Nephron (organoid): ENCODE data around the gene NFKBIZ.
"Not testable (repeated sequence)": the region's sequence is repeated elsewhere in the genome, so short reads cannot be mapped to it uniquely, and the experiment has no call there.

ENCODE experiments used
- H3K27ac Mint-ChIP-seq, 3 experiments: 2 replicates each; pipeline ENCODE4 v1.8.0; 2020; ENCODE audit warnings: mixed read lengths in 3 of 3, mild to moderate bottlenecking in 2 of 3, moderate library complexity in 1 of 3
- H3K27me3 Mint-ChIP-seq: 2 replicates; pipeline ENCODE4 v1.8.0; 2021; ENCODE audit warnings: low read depth, mild to moderate bottlenecking, moderate library complexity, mixed read lengths
- H3K36me3 Mint-ChIP-seq: 2 replicates; pipeline ENCODE4 v1.8.0; 2020; ENCODE audit warnings: low read depth, mixed read lengths
- H3K4me1 Mint-ChIP-seq: 2 replicates; pipeline ENCODE4 v1.8.0; 2020; ENCODE audit warnings: mixed read lengths
- H3K4me3 Mint-ChIP-seq, 3 experiments: 2 replicates each; pipeline ENCODE4 v1.8.0; 2020; ENCODE audit warnings: mild to moderate bottlenecking in 3 of 3, mixed read lengths in 3 of 3, moderate library complexity in 2 of 3
- H3K9me3 Mint-ChIP-seq: 2 replicates; pipeline ENCODE4 v1.8.0; 2020; ENCODE audit warnings: mixed read lengths
- TF ChIP-seq, protein P1 (sequence below), 3 experiments: fragments of 200-600 bp; sonication (generic); IDR thresholded peaks; one replicate each; pipeline ENCODE4 v1.5.0; 2021; ENCODE audit warnings: antibody characterized with exemption in 3 of 3; ENCODE audit not compliant: unreplicated experiment in 3 of 3

NFKBIZ gene

DNA sequence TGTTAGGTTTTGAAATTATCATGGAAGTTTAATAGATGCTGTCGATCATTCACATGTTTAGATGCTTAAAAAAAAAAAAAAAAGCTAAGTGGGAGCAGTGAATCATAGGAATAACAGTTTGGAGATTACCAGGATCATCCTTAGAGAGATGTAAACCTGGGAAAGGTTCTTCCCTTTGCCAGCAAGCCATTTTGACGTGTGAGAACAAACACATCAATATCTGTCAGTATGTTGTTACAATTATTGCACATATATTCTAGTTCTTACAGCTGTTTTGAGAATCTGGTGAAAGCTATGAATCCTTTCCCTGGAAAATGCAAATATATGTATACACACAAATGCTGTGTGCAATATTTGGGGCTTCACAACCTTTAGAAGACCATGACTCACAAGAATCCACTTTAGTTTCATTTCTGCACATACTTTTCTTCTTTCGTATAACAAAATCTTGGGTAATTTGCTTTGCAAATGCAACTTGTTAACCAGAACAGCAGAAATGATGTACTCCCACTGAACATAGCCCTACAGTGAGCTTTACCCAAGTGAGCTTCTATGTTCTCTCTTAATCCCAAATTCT, 12.0 kb downstream of the NFKBIZ start:
- Mint-ChIP-seq H3K27me3 (no peaks in the 10 kb centered on the region), H3K4me3 (no peak overlapping the region), H3K36me3 (peaks cover 48% of the 10 kb centered on the region), H3K27ac (no peak overlapping the region), H3K9me3 (no peaks in the 10 kb centered on the region), H3K4me1 (no peaks in the 10 kb centered on the region)
- TF ChIP-seq, protein P1, sequence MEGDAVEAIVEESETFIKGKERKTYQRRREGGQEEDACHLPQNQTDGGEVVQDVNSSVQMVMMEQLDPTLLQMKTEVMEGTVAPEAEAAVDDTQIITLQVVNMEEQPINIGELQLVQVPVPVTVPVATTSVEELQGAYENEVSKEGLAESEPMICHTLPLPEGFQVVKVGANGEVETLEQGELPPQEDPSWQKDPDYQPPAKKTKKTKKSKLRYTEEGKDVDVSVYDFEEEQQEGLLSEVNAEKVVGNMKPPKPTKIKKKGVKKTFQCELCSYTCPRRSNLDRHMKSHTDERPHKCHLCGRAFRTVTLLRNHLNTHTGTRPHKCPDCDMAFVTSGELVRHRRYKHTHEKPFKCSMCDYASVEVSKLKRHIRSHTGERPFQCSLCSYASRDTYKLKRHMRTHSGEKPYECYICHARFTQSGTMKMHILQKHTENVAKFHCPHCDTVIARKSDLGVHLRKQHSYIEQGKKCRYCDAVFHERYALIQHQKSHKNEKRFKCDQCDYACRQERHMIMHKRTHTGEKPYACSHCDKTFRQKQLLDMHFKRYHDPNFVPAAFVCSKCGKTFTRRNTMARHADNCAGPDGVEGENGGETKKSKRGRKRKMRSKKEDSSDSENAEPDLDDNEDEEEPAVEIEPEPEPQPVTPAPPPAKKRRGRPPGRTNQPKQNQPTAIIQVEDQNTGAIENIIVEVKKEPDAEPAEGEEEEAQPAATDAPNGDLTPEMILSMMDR (IDR thresholded peaks at IDR 0.05; ENCODE audit: unreplicated experiment in 3 of 3), result no peak

DNA sequence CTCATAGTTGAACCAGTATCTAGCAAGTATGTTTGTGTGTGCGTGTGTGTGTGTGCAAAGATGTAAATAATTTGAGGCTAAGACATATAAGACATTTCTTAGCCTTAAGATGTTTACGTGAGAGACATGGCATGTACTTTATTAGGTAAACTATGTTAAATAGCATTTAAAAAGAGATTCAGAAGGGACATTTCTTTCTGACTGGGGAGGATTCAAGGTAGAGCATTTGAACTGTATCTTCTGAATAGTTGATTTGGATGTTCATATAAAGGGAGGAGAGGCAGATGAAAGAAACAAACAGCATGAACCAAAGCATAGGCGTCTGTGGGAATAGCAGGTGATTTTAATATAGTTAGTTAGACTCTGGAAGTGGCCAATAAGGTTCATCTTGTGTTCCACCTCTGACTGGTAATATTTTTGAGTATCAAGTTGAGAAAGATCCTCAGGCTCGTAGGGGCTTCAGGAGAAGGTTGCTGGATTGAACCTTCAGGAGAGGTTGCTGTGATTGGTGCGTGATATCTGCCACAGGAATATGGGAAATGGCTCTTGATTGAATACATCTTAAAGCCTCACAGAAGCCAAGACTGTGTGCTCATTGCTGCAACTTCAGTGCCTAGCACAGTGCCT, 12.6 kb downstream of the NFKBIZ start:
- H3K9me3 Mint-ChIP-seq, result no peaks in the 10 kb centered on the region
- no peak overlapping the region for H3K4me3 Mint-ChIP-seq

DNA sequence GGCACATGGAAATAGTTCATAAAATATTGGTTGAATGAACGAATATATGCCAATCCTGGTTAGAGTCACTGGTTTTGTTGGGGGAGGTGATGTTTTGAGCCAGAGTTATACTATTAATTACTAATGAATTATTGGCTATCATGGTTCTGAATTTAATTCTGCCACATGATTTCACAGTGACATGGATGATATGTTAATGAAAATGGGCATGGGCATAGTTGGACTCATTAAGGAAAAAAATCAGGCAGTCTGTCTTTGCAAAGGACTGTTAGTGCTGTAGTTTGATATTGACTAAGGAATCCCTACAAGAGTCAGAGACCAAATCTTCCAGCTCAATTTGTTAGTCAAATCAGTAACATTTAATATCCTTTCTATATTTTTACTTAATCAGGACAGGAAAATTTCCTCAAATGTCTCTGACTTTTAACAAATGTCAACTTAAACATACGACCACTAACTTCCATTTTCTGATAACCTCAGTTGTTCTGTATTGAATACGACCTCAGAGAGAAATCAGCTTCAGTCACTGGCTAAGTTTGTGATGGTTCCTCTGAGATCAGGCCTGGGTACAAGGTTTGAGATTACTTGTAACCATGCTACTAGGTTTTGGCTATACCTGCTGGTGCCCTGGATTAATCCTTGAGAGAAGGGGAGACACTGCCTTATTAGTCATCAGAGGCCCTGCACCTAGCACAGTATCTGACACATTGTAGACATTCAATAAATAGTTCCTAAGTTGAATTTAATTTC, 13.3 kb downstream of the NFKBIZ start:
- H3K9me3 Mint-ChIP-seq, result no peaks in the 10 kb centered on the region
- H3K4me1 Mint-ChIP-seq, result peaks cover 6% of the 10 kb centered on the region
- TF ChIP-seq, protein P1 (IDR thresholded peaks at IDR 0.05; ENCODE audit: unreplicated experiment in 3 of 3), result no peak
- H3K4me3 Mint-ChIP-seq, result no peak overlapping the region
- H3K27ac Mint-ChIP-seq, result no peak overlapping the region
- H3K27me3 Mint-ChIP-seq, result no peaks in the 10 kb centered on the region
- peaks cover 36% of the 10 kb centered on the region for H3K36me3 Mint-ChIP-seq

More for the DNA sequence above, 12.6 kb downstream of the NFKBIZ start:
- Mint-ChIP-seq H3K4me1 (no peaks in the 10 kb centered on the region), H3K27ac (no peak overlapping the region), H3K36me3 (peaks cover 43% of the 10 kb centered on the region), H3K27me3 (no peaks in the 10 kb centered on the region)
- TF ChIP-seq, protein P1 (IDR thresholded peaks at IDR 0.05; ENCODE audit: unreplicated experiment in 3 of 3), result no peak

DNA sequence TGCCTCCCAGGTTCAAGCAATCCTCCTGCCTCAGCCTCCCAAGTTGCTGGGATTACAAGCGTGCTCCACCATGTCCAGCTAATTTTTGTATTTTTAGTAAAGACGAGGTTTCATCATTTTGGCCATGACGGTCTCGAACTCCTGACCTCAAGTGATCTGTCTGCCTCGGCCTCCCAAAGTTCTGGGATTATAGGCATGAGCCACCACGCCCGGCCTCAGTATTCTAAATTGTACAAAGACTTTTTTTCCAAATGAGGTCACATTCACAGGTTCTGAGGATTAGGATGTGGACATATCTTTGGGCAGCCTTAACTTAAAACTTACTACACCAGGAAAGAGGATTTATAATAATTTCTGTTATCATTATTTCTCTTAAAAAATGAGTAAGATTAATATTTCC, 15.6 kb downstream of the NFKBIZ start:
- H3K36me3 Mint-ChIP-seq, result peaks cover 13% of the 10 kb centered on the region
- not testable (repeated sequence) for H3K4me3 Mint-ChIP-seq, H3K27me3 Mint-ChIP-seq

DNA sequence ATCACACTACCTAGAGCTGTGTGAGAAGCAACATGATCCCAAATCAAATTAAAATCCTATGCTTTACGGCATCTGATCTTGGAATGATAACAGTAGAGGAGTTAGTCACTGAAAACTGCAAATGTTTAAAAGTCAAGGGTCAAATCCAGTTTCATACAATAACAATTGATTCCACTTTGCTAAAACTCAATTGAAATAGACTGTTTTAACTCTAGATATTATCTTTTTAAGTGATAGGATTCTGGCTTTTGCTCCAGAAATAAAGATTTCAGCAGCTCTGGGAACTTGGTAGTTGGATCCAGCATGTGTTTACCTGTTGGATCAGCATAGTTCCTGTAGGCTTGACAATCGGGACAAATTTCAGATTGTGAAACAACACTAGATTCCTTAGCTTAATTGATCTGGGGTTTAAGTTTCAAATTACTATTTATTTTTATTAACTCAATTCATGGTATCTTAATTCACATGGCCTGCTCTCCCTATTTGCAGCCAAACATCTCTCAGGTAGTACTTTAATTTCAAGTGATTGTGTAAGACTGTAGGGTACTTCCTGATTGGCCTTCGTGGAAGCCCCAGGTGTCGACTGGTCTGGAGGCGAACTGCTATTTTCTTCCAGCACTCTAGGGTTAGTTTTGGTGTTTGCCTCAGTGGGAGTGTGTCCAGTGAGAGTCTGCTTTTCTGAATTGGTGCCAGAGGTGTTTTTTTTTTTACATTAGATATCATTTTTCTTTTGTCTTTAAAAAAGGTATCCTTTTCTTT, 16.6 kb downstream of the NFKBIZ start:
- H3K4me1 Mint-ChIP-seq, result peaks cover 6% of the 10 kb centered on the region
- TF ChIP-seq, protein P1 (IDR thresholded peaks at IDR 0.05; ENCODE audit: unreplicated experiment in 3 of 3), result no peak
- peaks cover 9% of the 10 kb centered on the region for H3K36me3 Mint-ChIP-seq
- no peaks in the 10 kb centered on the region for H3K27me3 Mint-ChIP-seq
- no peak overlapping the region for H3K27ac Mint-ChIP-seq
- no peak overlapping the region for H3K4me3 Mint-ChIP-seq
- H3K9me3 Mint-ChIP-seq, result no peaks in the 10 kb centered on the region

More for the DNA sequence above, 15.6 kb downstream of the NFKBIZ start:
- H3K9me3 Mint-ChIP-seq, H3K27ac Mint-ChIP-seq, H3K4me1 Mint-ChIP-seq: not testable (repeated sequence)

DNA sequence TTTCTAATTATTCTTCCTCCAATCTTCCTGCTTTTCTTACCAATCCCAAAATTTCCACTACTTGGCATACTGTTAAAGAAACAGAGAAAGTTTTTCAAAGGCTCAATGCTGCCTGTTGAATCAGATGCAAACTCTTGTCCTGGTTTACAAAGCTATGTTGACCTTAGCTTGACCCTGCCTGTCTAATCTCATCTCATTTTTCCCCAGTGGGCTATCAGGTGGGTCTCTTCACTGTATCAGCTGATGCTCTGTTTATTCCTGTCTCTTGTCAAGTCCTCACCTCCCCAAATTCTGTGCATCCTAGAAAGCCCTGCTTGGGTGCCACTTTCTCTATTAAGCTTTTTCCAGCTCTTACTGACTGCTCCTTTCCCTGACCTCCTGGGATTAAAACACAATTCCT, 18.2 kb downstream of the NFKBIZ start:
- TF ChIP-seq, protein P1 (IDR thresholded peaks at IDR 0.05; ENCODE audit: unreplicated experiment in 3 of 3), result no peak
- Mint-ChIP-seq H3K27ac (no peak overlapping the region), H3K4me1 (peaks cover 6% of the 10 kb centered on the region), H3K4me3 (no peak overlapping the region), H3K36me3 (no peaks in the 10 kb centered on the region), H3K9me3 (no peaks in the 10 kb centered on the region), H3K27me3 (no peaks in the 10 kb centered on the region)
